A549 (cell line): ENCODE measurements around the gene SERPINA6. TPM values are rescaled to one million over a fixed set of nuclear protein-coding genes. Genes with fewer than 3 reads are reported as not detected.
"Not testable (repeated sequence)": the region's sequence is repeated elsewhere in the genome, so short reads cannot be mapped to it uniquely, and the experiment has no call there.

Source experiments
- ATAC-seq, 2 experiments: fragments of 200-7000 bp in 1 of 2; fragments of >200 bp in 1 of 2; cut with Nextera tagmentation in 1 of 2; cut with Tn5 transposase in 1 of 2; 3 replicates each; pipeline versions ENCODE4 v1.8.0 to v1.9.1; 2018 to 2020; ENCODE audit warnings: mild to moderate bottlenecking in 1 of 2, moderate library complexity in 1 of 2
- CTCF ChIA-PET: fragments of 300-600 bp; sonication (Branson Sonifier 250); formaldehyde crosslinking; extraction: SDS; loops from one replicate; lab custom pipeline; 2021; ENCODE audit warnings: antibody characterized with exemption, inconsistent platforms; lab: Yijun Ruan, JAX
- POLR2A ChIA-PET: fragments of 350-600 bp; formaldehyde crosslinking; extraction: SDS; loops from one replicate; lab custom pipeline; 2021; ENCODE audit warnings: antibody characterized with exemption, inconsistent platforms; lab: Yijun Ruan, JAX
- DNase-seq, 2 experiments: peaks; one replicate each; pipeline versions ENCODE4 v3.0.0 to v3.0.0-alpha.2; 2011 to 2016; ENCODE audit warnings: low read depth in 1 of 2, low spot score in 1 of 2
- FAIRE-seq: peaks from 2 replicates; lab custom pipeline; 2011; peaks lifted over from hg19 to GRCh38; lab: Jason Lieb, UNC
- H3K27ac ChIP-seq, 2 experiments: fragments of >200 bp; sonication (Bioruptor Twin); formaldehyde crosslinking; 3 replicates each; pipeline ENCODE4 v1.5.1; 2016 to 2017
- H3K4me1 ChIP-seq: fragments of >200 bp; sonication (Bioruptor Twin); formaldehyde crosslinking; 3 replicates; pipeline ENCODE4 v1.6.1; 2016
- H3K4me2 ChIP-seq: fragments of >200 bp; sonication (Bioruptor Twin); formaldehyde crosslinking; 3 replicates; pipeline ENCODE4 v1.6.1; 2016
- H3K4me3 ChIP-seq: fragments of >200 bp; sonication (Bioruptor Twin); formaldehyde crosslinking; 3 replicates; pipeline ENCODE4 v1.5.1; 2016
- H3K9me3 ChIP-seq: fragments of >200 bp; sonication (Bioruptor Twin); formaldehyde crosslinking; 3 replicates; pipeline ENCODE4 v1.6.1; 2016
- ATOH8 ChIP-seq: fragments of 250-450 bp; sonication (Bioruptor Pico); IDR thresholded peaks from 2 replicates; pipeline ENCODE4 v1.5.0; 2020; ENCODE audit warnings: low read depth, mild to moderate bottlenecking, moderate library complexity
- BHLHE40 ChIP-seq: IDR thresholded peaks from 2 replicates; pipeline ENCODE4 v1.6.1; 2012; ENCODE audit warnings: low read depth, low read length, inconsistent platforms
- CEBPB ChIP-seq, 2 experiments: fragments of >200 bp in 1 of 2; sonication (Bioruptor Twin) in 1 of 2; formaldehyde crosslinking in 1 of 2; IDR thresholded peaks; 2 replicates each; pipeline ENCODE4 v1.6.1; 2012 to 2016
- CHD2 ChIP-seq: fragments of 150-350 bp; IDR thresholded peaks from 2 replicates; pipeline ENCODE4 v1.6.1; 2014; ENCODE audit warnings: low read length; ENCODE audit not compliant: partially characterized antibody
- E2F6 ChIP-seq: IDR thresholded peaks from 2 replicates; pipeline ENCODE4 v1.6.1; 2012; ENCODE audit warnings: low read depth, borderline replicate concordance
- FOXS1 ChIP-seq: fragments of 250-450 bp; sonication (Bioruptor Pico); IDR thresholded peaks from 2 replicates; pipeline ENCODE4 v1.5.0; 2020; ENCODE audit warnings: mild to moderate bottlenecking, moderate library complexity
- NR3C1 ChIP-seq: fragments of >200 bp; sonication (Bioruptor Twin); formaldehyde crosslinking; IDR thresholded peaks from 3 replicates; pipeline ENCODE4 v1.6.1; 2017
- PBX3 ChIP-seq: IDR thresholded peaks from 2 replicates; pipeline ENCODE4 v1.6.1; 2012
- POLR2AphosphoS2 ChIP-seq: conservative IDR thresholded peaks from 2 replicates; pipeline ENCODE4 v1.6.1; 2012; ENCODE audit warnings: low read length, improper control_type of control experiment, inconsistent platforms
- RCOR1 ChIP-seq: fragments of 150-350 bp; IDR thresholded peaks from 2 replicates; pipeline ENCODE4 v1.6.1; 2014; ENCODE audit warnings: antibody characterized with exemption, low read length, low read depth
- SMC3 ChIP-seq: fragments of >200 bp; sonication (Bioruptor Twin); formaldehyde crosslinking; IDR thresholded peaks from 3 replicates; pipeline ENCODE4 v1.6.1; 2018; ENCODE audit warnings: inconsistent platforms
- SREBF2 ChIP-seq: fragments of 450-650 bp; IDR thresholded peaks from 2 replicates; pipeline ENCODE4 v1.6.1; 2014; ENCODE audit warnings: mild to moderate bottlenecking, moderate library complexity
- TP53 ChIP-seq: fragments of 250-450 bp; sonication (Bioruptor Pico); IDR thresholded peaks from 2 replicates; pipeline ENCODE4 v1.5.0; 2021; ENCODE audit warnings: mild to moderate bottlenecking, moderate library complexity
- ZSCAN20 ChIP-seq: fragments of 250-450 bp; sonication (Bioruptor Pico); IDR thresholded peaks from 2 replicates; pipeline ENCODE4 v1.8.0; 2022; ENCODE audit warnings: mild to moderate bottlenecking, moderate library complexity
- WGBS: methylation state at CpG from one replicate; pipeline ENCODE4 v1.1.6; 2017; ENCODE audit errors: missing lambda C conversion rate; 5-methylcytosine and 5-hydroxymethylcytosine counted together
- polyA plus RNA-seq, 4 experiments: library from polyadenylated mRNA; depleted of rRNA in 3 of 4; stranded (reverse); fragments of >200 nt; fragmentation: RNase III in 1 of 4; extraction: RNeasy Plus Mini Kit Qiagen cat#74134 plus additional on column Dnase treatment in 1 of 4; gene quantifications; 2 replicates in 3 of 4; 3 replicates in 1 of 4; pipeline ENCODE4 v1.2.3, GENCODE V29; 2011 to 2017

The SERPINA6 gene
- polyA plus RNA-seq, 2 of the 4 experiments (the other 2 are of a cell fraction): 0.43 to 1.8 TPM

- Histone ChIP-seq H3K4me3 (no peak overlapping the region), H3K27ac (no peak overlapping the region), H3K4me2 (no peak overlapping the region), H3K9me3 (no peaks in the 10 kb centered on the region), H3K4me1 (no peaks in the 10 kb centered on the region)
- FAIRE-seq (no peak), DNase-seq (no peak), ATAC-seq (no peak)
- ChIA-PET POLR2A (no interaction called here), CTCF (no interaction called here)
- TF ChIP-seq NR3C1 (no peak), CEBPB (IDR thresholded peaks at IDR 0.05) (no peak), CHD2 (no peak), PBX3 (no peak), FOXS1 (CRISPR knock-in tag) (no peak), POLR2AphosphoS2 (no peak), ZSCAN20 (no peak), RCOR1 (no peak)
- 11% methylated on average over 2 of the region's 2 CpGs for WGBS
Measured at GRCh38 chr14:94278731-94279130, 44.4 kb downstream of the SERPINA6 start.

DNA sequence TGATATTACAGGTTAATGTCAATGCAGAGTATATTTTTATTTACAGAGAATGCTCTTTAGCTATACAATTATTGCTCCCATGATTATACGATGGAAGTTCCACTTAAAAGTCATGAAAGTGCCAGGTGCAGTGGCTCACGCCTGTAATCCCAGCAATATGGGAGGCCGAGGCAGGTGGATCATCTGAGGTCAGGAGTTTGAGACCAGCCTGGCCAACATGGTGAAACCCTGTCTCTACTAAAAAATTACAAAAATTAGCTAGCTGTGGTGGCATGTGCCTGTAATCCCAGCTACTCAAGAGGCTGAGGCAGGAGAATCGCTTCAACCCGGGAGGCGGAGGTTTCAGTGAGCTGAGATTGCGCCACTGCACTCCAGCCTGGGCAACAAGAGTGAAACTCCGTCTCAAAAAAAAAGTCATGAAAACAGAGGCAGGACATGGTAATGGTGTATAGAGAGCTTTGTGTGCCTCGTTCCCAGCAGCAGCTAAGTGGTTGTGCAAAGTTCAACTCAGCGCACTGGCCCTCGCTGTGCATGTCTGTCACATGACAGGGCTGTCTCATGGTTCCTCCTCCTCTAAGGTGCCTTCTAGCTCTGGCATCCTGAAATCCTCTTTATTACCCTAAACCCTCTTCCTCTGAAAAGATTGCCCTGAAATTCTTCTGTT lies 46.1 kb downstream of the SERPINA6 start:
- H3K4me3 ChIP-seq, H3K4me2 ChIP-seq, ATAC-seq, CTCF ChIA-PET, H3K9me3 ChIP-seq, H3K27ac ChIP-seq, POLR2A ChIA-PET, H3K4me1 ChIP-seq, DNase-seq, FAIRE-seq: not testable (repeated sequence)
- WGBS: 49% methylated on average over 11 of the region's 11 CpGs

GRCh38 chr14:94269156-94269555 lies 54.0 kb downstream of the SERPINA6 start:
- FAIRE-seq (no peak), DNase-seq (no peak), ATAC-seq (no peak)
- no peaks in the 10 kb centered on the region for H3K9me3 ChIP-seq
- ChIA-PET CTCF (interaction anchor here (0.7 to 1.1 kb wide), 3 partner anchors 21 to 217 kb away, joined by 3 to 5 read pairs (median 3); no protein-coding TSS in a partner anchor), POLR2A (no interaction called here)
- TF ChIP-seq TP53 (CRISPR knock-in tag): no peak
- no peak for TF ChIP-seq SREBF2
- no peak for TF ChIP-seq ATOH8 (CRISPR knock-in tag)
- no peak for TF ChIP-seq SMC3
- TF ChIP-seq BHLHE40: no peak
- no peak for TF ChIP-seq NR3C1
- no peak for TF ChIP-seq E2F6
- no peak for TF ChIP-seq CEBPB (IDR thresholded peaks at IDR 0.05)
- no peak for TF ChIP-seq POLR2AphosphoS2
- H3K4me3 ChIP-seq: no peak overlapping the region
- H3K4me2 ChIP-seq: no peak overlapping the region
- H3K27ac ChIP-seq: no peak overlapping the region
- 60% methylated on average over 10 of the region's 10 CpGs for WGBS
- H3K4me1 ChIP-seq: no peaks in the 10 kb centered on the region

- not testable (repeated sequence) for ATAC-seq
Measured at GRCh38 chr14:94268582-94268981, 54.6 kb downstream of the SERPINA6 start.

More at GRCh38 chr14:94268582-94268981, 54.6 kb downstream of the SERPINA6 start:
- FAIRE-seq, H3K27ac ChIP-seq, H3K4me3 ChIP-seq, POLR2A ChIA-PET, CTCF ChIA-PET, DNase-seq, H3K9me3 ChIP-seq, H3K4me2 ChIP-seq, H3K4me1 ChIP-seq: not testable (repeated sequence)
- 8% methylated on average over 7 of the region's 7 CpGs for WGBS
